Epidermal melanocyte (primary cell): ENCODE data around the gene RHBDL3.

ENCODE experiments used
- DNase-seq: peaks from one replicate; pipeline ENCODE4 v3.0.0; 2011; ENCODE audit warnings: low spot score; ENCODE audit not compliant: insufficient read length

RHBDL3 gene

DNA sequence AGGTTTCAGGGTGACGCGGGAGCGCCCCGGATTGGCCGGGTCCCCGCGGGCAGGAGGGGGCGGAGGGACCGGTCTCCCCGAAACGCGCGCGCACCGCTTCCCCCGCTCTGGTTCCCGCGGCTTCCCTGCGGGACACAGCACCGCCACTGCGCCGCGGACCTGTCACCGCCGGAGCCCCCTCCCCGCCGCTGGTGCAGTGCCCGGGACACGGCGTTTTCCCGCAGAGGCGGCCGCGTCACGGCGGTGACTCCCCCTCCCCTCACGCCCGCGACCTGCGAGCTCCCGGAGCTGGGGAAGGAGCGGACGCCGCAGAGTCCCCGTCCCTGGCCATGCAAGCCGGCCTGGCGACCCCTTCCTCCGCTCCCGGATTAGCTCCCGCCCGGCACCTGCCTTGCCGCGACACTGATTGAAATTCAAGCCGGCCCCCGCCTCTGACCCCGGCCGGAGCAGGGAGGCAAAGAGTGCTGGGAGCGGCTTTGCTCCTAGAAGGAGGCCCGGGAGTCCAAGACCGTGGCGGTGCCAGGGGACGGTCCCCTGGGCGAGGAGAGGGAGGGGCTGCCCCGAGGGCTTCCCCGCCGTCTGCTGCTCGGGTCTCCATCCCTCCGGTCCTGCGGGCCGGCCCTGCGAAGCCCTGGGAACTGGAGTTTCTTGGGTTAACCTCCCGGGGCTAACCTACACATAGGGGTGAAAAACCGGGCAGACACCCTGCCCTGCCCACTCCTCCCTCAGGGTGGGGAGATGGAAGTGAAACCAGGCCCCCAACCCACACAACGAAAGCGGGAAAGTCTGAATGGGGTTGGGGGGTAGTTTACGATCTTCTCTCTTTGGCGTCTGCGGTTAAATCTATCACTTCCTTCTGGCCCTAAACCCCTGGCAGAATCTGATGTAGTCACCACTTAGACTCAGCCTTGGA, 1.0 kb downstream of the RHBDL3 start:
- DNase-seq: no peak

DNA sequence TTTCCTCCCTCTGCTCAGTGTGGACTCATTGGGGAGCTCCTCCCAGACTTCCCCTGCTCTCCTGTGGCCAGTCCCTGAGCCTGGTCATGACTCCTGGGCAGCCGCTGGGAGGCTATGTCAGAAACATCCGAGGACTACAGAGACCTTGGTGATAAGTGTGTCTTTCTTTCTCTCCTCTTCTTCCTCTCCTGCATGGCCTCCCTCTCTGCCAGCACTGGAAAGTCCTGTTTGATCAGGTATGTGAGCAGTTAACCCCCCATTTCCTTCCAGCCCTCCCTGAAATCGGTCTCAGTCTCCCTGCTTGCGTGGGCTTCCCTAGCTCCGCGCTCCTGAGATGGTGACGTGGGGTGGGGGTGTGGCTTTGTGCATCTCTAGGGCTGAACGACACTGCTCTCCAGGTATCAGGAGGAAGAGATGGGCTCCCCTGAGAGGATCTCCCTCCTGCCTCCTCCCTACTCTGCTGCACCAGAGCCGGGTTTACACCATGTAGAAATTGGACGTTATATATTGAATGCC, 2.1 kb downstream of the RHBDL3 start:
- no peak for DNase-seq

DNA sequence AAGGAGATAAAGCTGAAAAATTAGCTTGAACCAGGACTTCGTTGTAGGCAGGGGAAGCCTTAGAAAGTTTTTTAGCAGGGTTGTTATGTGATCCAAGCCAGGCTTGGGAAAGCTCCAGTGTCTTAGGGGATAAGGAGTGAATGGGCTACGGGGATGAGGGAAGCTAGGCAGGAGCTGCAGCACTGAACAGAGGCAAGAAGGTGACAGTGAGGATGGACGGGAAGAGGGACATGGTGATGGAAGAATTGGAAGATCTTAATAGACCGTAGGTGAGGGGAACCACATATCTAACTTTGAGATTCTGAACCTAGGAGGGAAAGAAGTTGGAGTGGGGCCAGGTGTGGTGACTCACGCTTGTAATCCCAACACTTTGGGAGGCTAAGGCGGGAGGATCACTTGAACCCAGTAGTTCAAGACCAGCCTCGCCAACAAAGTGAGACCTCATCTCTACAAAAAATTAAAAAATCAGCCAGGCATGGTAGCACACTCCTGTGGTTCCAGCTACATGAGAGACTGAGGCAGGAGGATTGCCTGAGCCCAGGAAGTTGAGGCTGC, 3.2 kb downstream of the RHBDL3 start:
- DNase-seq: no peak

DNA sequence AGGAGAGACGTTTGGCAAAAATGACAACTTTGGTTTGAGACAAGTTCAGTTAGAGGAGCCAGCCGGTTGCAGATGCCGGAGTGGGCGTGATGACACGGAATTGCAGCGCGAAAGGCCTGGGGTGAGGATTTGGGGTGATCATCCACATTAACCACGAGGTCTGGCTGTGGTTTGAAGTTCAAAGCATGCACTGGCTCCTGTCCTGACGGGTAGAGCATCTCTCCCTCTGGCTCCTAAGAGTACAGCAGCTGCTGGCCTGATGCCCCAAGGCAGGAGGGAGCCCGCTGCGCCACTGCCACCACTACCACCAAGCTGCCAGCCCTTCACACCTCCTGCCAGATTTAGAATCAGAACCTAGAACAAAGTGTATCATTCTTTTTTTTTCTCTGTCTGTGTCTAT, 3.7 kb downstream of the RHBDL3 start:
- no peak for DNase-seq

DNA sequence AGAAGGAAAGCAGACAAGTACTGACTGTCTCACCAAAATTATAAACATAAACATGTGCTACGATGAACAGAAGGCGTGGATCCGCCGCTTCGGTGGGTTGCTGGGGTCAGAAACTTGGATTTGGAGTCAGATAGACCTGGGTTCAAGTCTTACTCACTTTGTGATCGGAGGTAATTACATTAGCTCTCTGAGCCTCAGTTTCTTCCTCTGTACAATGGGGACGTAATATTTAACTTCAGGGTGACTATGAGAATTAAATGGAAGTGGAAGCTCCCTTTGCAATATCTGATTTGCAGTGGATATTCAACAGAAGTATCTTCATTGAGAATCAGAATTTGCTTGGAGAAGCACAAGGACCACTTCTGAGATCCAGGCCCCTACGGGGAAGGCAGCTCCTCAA, 6.2 kb downstream of the RHBDL3 start:
- DNase-seq: no peak

DNA sequence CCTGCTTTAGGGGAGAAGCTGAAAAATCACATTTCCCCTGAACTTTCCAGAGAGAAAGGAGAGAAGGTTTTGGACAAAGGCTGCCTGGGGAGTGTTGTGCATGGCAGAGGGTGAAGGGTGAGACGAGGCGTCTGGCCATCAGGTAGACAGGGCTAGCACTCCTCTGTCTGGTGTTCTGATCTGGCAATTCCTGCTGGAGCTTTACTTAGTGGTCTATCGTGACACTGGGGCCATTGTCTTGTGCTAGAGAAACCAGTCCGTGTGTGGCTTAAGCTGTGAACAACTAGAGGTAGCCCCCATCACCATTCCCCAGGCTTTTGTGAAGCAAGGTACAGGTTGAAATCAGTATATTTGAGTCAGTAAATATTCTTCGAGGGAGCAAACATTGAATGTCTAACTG, 8.5 kb downstream of the RHBDL3 start:
- DNase-seq: no peak

DNA sequence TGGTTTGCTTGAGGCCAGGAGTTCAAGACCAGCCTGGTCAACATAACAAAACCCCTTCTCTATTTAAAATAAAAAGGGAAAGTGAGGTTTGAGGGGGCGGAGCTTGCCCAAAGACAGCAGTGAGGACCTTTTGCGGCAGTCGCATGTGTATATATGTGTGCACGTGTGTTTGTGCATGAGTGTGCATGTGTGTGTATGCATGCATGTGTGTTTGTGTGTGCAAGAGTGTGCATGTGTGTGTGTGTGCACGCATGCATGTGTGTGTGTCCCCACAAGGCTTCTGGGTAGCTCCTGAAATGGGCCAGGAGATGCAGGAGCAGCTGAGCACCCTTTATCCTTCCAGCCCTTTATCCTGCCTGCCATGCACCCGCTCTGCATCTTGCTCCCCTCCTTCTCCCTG, 9.0 kb downstream of the RHBDL3 start:
- no peak for DNase-seq

DNA sequence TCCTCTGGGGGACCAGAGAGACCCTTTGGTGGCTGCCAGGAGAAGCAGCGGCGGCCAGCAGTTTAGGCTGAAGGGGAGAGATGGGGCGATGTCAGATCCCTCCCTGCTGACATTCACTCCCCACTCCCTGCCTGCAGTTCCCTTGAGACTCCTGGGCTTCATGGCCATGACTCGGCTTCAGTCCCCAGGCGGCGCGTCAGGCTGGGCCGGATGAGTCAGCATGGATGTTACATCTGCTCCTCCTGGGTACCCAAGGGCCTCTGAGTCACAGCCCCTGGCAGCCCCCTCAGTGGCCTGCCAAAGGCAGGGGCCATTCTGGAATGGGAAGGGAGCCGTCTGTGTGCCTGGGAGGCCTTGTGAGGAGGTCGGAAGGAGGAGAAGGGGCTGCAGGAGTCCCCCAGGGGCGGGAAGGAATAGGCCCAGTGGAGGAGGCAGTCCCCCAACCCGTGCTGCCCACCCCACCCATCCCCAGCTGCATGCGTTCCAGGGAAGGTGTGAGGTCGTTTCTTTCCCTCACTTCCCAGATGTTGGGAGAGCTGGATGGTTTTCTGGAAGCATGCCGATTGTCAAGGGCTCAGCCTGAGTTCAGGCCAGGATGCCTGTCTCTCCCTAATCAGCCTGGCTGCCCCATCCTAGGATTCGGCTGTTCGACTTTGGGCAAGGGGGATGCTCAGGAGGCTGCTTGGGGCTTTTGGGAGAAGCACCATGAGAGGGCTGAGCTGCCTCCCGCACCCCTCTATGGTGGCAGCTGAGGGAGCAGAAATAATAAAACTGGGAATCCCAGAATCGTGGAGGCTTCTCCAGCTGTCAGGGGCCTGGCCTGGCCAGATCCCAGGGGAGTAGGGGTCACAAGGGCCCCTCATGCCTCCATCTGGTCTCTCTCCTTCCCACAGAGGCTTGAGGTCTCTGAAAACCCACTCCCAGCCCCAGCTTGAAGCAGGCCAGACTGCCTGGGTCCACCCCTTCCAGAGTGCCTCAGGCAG, 9.7 kb downstream of the RHBDL3 start:
- no peak for DNase-seq

DNA sequence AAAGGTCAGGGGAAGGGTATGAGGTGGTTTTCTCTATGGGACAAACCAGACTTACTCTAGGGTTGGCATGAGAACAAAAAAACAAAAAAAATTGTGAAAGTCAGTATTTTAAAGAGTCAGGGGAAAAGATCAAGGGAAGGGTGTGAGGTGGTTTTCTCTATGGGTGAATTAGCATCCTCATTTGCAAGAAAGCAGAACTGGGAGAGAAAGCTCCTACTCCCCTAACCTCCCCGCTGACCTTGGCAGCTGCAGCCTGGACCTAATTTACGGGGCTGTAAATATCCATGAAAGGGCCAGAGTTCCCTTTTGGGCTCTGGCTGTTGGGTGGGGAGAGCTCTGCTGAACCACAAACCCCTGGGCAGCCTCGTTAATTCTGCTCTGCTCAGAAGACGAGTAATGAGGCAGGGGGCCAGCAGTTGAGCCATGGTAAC, 10.6 kb downstream of the RHBDL3 start:
- DNase-seq: no peak

DNA sequence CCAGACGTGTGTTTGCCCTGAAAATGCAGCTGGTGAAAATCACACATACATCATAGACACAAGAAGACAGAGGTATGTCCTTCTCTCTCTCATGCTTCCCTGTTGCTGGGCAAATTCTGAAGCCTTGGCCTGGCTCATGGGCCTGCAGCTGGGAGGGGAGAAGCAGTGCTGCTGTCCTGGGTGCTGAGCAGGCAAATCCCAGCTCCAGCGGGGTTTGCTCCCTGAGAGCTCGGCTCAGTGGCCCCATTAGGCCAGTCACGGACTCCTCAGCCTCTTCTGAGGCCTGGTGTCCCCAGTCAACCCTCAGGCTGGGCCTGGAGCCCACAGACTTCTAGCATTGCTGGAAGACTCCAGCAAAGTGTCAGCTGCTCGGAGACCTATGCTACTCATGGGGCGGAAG, 11.7 kb downstream of the RHBDL3 start:
- DNase-seq: no peak

DNA sequence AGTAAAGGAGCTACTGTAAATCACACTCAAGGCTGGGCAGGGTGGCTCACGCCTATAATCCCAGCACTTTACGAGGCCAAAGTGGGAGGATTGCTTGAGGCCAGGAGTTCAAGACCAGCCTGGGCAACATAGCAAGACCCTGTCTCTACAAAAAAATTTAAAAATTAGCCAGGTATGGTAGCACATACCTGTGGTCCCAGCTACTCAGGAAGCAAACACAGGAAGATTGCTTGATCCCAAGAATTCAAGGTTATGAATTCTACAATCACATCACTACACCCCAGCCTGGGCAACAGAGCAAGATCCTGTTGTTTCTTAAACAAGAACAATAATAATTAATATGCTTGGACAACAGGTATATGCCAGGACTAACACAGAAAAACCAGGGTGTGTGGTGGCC, 13.2 kb downstream of the RHBDL3 start:
- no peak for DNase-seq

DNA sequence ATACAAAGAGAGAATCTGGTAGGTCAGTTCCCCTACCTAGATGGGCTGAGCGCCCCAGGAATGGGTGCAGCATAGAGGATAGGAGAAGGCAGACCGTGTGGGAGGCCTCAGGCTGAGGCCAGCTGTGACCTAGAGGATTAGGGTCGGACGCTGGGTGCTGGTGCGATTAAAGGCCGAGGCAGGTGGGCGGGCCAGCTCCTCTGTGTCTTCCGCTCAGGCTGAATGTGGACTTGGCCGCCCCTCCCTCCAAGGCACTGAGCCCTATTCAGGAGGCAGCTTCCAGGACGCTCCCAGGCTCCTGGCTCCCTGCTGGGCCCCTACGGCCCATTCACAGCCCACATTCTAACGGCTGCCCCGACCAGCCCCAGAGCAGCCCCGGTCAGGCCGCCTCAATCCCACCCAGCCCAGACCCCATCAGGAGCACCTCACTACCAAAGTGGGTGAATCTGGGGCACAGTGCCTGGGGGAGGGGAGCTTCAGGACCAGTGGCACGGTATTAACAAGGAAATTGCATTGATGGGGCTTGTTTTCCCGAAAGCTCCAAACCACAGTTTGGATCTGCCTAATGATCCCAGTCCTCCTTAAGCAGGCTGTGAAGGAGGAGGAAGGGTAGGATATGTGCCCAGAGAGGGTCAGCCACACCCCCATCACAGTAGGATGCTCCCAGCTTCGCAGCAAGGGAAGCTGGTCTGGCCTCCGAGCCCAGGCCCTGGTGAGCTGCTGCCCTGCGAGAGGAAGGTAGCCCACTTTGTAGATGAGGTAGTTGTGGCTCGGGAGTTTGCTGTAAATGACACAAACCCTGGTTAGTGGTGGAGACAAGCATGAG, 14.5 kb downstream of the RHBDL3 start:
- DNase-seq: no peak

DNA sequence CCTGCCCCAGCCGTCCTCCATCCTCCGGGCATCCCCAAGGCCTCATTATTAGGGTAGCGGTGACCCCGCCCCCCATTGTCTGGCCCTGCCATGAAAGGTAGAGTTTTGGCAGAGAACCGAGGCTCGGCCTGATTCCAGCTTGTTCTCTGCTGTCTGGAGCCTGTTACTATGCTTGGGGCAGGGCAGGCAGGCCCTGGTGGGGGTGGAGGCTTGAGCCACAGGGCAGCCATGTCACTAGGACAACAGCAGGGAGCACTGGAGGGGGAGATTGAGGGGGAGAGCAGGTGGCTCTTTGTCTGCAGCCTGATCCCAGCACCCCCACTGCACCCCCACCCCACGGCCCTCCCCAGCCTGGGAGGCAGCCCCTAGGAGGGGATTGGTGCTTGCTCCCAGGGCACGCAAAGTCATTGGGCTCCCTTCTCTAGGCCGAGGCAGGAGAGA, 15.4 kb downstream of the RHBDL3 start:
- DNase-seq: no peak

DNA sequence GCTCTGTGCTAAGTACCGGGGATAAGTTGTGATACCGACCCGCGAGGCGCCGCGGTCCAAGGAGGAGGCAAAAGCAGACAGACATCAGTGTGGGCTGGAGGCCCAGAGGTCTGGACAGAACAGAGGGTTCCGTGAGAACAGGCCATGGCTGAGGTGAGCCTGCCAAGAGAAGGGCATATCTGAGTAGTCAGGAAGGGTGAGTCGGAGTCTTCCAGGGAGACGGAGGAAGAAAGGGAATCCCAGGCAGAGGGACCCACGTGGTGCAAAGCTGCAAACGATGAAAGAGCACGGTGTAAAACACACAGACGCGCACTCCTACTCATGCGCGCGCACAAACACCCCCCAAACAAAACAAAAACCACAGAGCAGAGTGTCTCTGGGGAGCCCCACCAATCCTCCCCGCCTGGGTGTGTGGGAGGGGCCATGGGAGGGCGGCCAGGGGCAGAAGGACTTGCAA, 18.1 kb downstream of the RHBDL3 start:
- no peak for DNase-seq

DNA sequence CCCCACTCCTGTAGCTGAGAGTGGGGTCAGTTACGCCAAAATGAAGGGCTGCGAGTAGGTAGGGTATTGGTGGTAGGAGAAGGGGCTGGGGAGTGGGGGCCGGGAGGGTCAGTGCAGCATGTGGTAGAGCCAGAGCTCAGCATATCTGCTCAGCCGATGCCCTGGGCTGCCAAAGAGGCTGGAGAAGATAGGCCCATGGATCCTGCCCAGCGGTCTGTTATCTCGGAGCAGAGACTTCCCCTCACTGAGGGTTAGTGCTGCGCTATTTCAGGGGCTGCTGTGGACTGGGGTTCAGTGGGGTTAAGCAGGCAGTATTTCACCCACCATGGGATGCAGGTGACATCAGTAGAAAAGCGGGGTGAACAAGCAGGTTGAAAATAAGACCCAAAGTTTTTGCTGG, 19.7 kb downstream of the RHBDL3 start:
- no peak for DNase-seq

DNA sequence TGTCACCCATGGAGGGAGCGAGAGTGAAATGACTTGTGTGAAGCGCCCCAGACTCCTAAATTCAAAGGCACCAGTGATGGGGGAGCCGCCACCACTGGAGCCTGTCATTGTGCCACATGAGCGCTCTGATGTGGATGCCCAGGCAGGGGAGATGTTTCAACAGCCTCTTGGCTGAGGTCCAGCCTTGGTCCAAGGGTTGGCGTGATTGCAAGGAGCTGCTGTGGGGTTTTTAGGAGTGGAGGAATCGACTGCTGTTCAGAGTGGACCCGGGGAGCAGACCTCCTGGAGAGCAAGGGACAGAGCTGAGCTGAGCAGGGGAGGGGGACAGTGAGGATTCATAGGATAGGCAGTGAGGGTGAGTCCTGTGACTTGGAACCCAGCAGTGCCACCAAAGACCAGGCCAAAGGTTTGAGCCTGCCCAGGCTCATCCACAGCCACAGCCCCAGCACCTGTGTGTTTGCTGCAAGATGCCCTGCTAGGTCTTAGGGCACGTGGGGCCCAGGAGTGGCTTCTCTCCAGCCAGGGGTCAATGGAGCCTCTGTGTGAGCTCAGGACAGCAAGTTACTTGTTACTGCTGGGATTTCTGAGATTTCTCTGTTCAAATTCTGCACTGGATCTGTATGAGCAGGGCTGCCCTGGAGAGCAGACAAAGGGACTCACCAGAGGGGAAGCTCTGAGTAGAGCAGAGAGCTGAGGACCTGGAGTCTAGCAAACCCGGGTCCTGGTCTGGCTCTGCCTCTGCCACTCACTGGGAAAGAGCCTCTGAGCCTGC, 20.3 kb downstream of the RHBDL3 start:
- no peak for DNase-seq

DNA sequence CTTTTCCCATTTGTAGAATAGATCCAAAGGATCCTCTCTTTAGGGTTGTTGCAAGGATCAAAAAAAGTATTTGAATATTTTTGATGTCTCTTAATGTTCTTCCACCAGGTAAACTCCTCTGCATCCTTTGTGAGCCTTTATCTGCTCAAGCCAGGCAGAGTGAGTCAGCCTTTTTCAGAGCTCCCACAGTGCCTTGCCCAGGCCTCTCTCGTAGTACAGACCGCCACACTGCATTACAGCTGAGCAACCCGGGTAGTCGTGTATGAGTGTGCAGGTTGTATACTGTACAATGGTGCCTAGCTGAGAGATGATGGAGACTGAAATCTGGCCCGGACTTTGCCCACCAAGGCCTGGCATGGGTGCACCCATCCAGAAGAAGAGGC, 20.9 kb downstream of the RHBDL3 start:
- no peak for DNase-seq

DNA sequence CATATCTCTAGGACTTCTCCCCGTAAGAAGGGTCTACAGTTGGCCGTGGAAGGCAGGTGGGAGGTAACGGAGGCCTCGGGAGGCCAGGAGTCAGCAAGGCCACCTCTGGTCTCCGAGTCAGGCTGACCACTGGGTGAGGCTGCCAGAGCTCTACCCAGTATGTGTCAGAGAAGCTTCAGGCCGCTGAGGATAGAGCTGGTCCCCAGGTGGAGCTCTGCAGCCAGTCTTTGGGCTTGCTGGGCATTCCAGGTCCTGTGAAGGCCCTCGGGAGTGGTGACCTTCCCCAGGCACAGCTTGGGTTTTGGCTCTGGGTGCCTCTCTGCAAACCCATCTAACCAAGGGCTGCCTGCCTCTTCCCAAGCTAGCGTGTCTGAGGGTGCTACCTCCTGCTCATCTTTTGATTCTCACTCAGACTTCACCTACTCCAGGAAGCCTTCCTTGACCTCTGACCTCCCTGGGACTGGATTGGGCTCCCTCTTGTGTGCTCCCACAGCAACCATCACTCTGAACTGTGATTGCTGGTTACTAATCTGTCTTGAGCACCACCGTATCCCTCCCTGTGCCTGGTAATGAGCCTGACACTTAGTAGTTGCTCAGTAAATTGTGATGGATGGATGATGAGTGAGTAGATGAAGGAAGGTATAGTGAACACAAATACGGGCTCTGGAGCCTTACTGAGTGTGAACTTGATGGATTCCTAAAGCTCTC, 22.3 kb downstream of the RHBDL3 start:
- no peak for DNase-seq

DNA sequence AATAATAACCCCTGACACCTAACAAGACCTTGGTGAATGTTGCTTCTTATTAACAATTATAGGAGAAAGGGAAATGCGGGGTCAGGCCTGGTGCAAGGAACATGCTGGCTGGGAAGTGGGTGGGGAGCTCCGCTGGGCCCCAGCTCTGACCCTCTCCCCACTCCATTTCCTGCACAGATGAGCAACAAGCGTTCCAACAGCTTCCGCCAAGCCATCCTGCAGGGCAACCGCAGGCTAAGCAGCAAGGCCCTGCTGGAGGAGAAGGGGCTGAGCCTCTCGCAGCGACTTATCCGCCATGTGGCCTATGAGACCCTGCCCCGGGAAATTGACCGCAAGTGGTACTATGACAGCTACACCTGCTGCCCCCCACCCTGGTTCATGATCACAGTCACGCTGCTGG, 23.0 kb downstream of the RHBDL3 start:
- DNase-seq: no peak
